ENCODE results near the gene MON1A.
A peak's percentile ranks its signal among the peaks of the same experiment; 100 is the strongest.

MON1A gene

DNA sequence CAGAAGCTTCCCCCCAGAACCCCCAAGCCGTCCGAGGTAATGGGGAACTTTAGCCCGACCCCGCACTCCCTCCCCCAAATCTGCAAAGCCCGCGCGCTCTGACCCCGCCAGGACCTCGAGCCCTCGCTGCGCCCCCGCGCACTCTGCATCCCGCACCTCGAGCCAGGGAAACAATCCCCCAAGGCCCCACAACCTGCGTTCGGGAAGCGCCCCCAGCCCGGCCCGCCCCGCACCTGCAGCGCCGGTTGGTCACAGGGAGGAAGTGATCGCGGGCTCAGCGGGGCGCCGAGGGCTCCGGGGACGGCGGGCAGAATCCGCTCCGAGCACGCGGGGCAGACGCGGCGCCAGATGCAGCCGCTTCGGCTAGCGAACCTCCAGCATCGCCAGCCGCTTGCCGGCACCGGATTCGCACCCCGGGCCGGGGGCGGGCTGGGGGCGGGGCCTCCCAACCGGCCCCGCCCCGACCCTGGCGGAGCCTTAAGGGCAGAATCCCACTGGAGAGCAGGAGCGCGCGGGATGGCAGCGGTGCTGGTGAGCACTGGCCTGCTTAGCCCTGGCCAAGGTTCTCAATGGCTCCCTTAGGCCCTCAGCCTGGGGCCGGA is 60.0 kb downstream of the MON1A start, which contains the start of gene CAMKV (continued):
- TF ChIP-seq, protein P1, sequence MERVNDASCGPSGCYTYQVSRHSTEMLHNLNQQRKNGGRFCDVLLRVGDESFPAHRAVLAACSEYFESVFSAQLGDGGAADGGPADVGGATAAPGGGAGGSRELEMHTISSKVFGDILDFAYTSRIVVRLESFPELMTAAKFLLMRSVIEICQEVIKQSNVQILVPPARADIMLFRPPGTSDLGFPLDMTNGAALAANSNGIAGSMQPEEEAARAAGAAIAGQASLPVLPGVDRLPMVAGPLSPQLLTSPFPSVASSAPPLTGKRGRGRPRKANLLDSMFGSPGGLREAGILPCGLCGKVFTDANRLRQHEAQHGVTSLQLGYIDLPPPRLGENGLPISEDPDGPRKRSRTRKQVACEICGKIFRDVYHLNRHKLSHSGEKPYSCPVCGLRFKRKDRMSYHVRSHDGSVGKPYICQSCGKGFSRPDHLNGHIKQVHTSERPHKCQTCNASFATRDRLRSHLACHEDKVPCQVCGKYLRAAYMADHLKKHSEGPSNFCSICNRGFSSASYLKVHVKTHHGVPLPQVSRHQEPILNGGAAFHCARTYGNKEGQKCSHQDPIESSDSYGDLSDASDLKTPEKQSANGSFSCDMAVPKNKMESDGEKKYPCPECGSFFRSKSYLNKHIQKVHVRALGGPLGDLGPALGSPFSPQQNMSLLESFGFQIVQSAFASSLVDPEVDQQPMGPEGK (tag by site-specific recombination; IDR thresholded peaks at IDR 0.05): peak; percentile 35; the same call in 1 of the 2 replicates
- TF ChIP-seq SP2 (tag by site-specific recombination; IDR thresholded peaks at IDR 0.05) (peak; percentile 37; the same call in 1 of the 2 replicates), ZNF777 (tag by site-specific recombination; IDR thresholded peaks at IDR 0.05; ENCODE audit: borderline replicate concordance) (peak; percentile 65; the same call in 1 of the 2 replicates), SP3 (tag by site-specific recombination; IDR thresholded peaks at IDR 0.05) (peak; percentile 39; the same call in 1 of the 2 replicates), HOXA7 (CRISPR knock-in tag; IDR thresholded peaks at IDR 0.05; ENCODE audit: borderline replicate concordance) (no peak), ZNF10 (tag by site-specific recombination; IDR thresholded peaks at IDR 0.05) (peak; percentile 14; the same call in 1 of the 2 replicates), EGR2 (tag by site-specific recombination; IDR thresholded peaks at IDR 0.05; ENCODE audit: low read depth) (peak; percentile 4; the same call in 1 of the 2 replicates), ZBTB20 (tag by site-specific recombination; IDR thresholded peaks at IDR 0.05) (peak; percentile 20; the same call in 1 of the 2 replicates)
- TF ChIP-seq, protein P2, sequence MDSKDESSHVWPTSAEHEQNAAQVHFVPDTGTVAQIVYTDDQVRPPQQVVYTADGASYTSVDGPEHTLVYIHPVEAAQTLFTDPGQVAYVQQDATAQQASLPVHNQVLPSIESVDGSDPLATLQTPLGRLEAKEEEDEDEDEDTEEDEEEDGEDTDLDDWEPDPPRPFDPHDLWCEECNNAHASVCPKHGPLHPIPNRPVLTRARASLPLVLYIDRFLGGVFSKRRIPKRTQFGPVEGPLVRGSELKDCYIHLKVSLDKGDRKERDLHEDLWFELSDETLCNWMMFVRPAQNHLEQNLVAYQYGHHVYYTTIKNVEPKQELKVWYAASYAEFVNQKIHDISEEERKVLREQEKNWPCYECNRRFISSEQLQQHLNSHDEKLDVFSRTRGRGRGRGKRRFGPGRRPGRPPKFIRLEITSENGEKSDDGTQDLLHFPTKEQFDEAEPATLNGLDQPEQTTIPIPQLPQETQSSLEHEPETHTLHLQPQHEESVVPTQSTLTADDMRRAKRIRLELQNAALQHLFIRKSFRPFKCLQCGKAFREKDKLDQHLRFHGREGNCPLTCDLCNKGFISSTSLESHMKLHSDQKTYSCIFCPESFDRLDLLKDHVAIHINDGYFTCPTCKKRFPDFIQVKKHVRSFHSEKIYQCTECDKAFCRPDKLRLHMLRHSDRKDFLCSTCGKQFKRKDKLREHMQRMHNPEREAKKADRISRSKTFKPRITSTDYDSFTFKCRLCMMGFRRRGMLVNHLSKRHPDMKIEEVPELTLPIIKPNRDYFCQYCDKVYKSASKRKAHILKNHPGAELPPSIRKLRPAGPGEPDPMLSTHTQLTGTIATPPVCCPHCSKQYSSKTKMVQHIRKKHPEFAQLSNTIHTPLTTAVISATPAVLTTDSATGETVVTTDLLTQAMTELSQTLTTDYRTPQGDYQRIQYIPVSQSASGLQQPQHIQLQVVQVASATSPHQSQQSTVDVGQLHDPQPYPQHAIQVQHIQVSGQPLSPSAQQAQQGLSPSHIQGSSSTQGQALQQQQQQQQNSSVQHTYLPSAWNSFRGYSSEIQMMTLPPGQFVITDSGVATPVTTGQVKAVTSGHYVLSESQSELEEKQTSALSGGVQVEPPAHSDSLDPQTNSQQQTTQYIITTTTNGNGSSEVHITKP (tag by site-specific recombination; IDR thresholded peaks at IDR 0.05): peak; percentile 81

DNA sequence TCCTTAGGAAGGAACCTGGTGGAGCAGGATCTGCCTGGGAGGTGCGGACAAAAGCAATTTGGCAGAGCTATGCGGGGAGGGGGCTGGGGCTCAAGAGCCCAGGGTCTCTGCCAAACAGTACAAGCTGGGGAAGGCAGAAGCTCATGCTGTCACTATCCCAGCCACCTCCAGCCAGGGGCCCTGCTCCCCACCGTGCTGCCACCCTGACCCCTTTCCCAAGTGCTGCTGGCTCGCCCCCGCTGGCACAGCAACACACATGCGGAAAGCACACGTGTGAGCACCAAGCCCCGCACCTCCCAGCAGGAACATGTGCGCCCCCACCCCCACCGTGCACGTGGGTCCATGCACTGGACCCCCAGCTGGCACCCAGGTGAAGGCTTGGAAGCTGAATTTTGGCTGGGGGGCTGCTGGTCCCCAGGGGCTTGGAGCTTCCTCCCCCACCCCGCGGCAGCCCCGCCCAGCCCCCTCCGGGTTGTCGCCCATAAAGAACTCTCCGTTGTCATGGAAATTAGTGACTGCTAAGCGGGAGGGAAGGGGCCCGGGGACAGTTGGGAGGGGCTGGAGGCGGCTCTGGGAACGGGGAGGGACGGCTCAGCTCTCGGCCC is 60.6 kb downstream of the MON1A start:
- CTCF ChIA-PET: no interaction called here
- POLR2A ChIA-PET: interaction anchor here (1.5 kb wide), 1 partner anchor 12 kb away, joined by 5 read pairs; the partner anchor contains the start of gene TRAIP
- no peaks in the 10 kb centered on the region for H3K4me1 ChIP-seq (ENCODE audit: control insufficient read depth, insufficient read depth, low read length)
- no peaks in the 10 kb centered on the region for H3K36me3 ChIP-seq (ENCODE audit: control insufficient read depth in 2 of 2, insufficient read depth in 1 of 2, low read length in 2 of 2)
- peak overlapping the region; percentile 32 for H3K4me3 ChIP-seq (ENCODE audit: low read depth, low read length)
- no peaks in the 10 kb centered on the region for H3K9me3 ChIP-seq (ENCODE audit: control insufficient read depth, insufficient read depth, low read depth, low read length)
- no peak overlapping the region for H3K27ac ChIP-seq (ENCODE audit: extremely low read depth, low read depth, low read length)
- TF ChIP-seq, protein P3, sequence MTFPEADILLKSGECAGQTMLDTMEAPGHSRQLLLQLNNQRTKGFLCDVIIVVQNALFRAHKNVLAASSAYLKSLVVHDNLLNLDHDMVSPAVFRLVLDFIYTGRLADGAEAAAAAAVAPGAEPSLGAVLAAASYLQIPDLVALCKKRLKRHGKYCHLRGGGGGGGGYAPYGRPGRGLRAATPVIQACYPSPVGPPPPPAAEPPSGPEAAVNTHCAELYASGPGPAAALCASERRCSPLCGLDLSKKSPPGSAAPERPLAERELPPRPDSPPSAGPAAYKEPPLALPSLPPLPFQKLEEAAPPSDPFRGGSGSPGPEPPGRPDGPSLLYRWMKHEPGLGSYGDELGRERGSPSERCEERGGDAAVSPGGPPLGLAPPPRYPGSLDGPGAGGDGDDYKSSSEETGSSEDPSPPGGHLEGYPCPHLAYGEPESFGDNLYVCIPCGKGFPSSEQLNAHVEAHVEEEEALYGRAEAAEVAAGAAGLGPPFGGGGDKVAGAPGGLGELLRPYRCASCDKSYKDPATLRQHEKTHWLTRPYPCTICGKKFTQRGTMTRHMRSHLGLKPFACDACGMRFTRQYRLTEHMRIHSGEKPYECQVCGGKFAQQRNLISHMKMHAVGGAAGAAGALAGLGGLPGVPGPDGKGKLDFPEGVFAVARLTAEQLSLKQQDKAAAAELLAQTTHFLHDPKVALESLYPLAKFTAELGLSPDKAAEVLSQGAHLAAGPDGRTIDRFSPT (tag by site-specific recombination; IDR thresholded peaks at IDR 0.05): peak; percentile 43; the same call in 1 of the 2 replicates
- TF ChIP-seq GLIS1 (tag by site-specific recombination; IDR thresholded peaks at IDR 0.05): peak; percentile 89
- peak; percentile 81 for TF ChIP-seq GLIS2 (tag by site-specific recombination; IDR thresholded peaks at IDR 0.05)
- TF ChIP-seq ZNF670 (tag by site-specific recombination; IDR thresholded peaks at IDR 0.05; ENCODE audit: low read depth): no peak
- peak; percentile 73 for TF ChIP-seq ZIC2 (tag by site-specific recombination; IDR thresholded peaks at IDR 0.05)
- no peak for TF ChIP-seq ZNF423 (tag by site-specific recombination; IDR thresholded peaks at IDR 0.05)
- TF ChIP-seq, protein P1 (tag by site-specific recombination; IDR thresholded peaks at IDR 0.05): 0 out of 2 replicates have a peak, but pooled peaks have one; percentile 12
- no peak for TF ChIP-seq ZNF426 (tag by site-specific recombination; IDR thresholded peaks at IDR 0.05)
